ENCODE data around the gene B3GAT1. TPM values are rescaled to one million over a fixed set of nuclear protein-coding genes. Genes with fewer than 3 reads are reported as not detected.

Gene B3GAT1
- total and polyA plus RNA-seq, 2 experiments from 2014 or later = 4.8 to 28.3 TPM

- H3K4me1 Mint-ChIP-seq = peaks cover 14% of the 10 kb centered on the region
- no peaks in the 10 kb centered on the region for H3F3A ChIP-seq (replicated peaks; ENCODE audit: low read depth)
- H2AFZ ChIP-seq = no peak overlapping the region
- H3K4me2 ChIP-seq = no peak overlapping the region
- TF ChIP-seq STAT1 (IDR thresholded peaks at IDR 0.05; ENCODE audit: unreplicated experiment) (no peak), EZH2 (IDR thresholded peaks at IDR 0.05; ENCODE audit: low read depth, unreplicated experiment) (no peak), ZNF462 (CRISPR knock-in tag; IDR thresholded peaks at IDR 0.05) (no peak), CTCF (conservative IDR thresholded peaks at IDR 0.05; ENCODE audit: low read depth in 2 of 2) (no peak), ZNF331 (CRISPR knock-in tag; IDR thresholded peaks at IDR 0.05; ENCODE audit: low read depth) (no peak), JUNB (IDR thresholded peaks at IDR 0.05; ENCODE audit: unreplicated experiment) (no peak), REST (IDR thresholded peaks at IDR 0.05; ENCODE audit: unreplicated experiment) (no peak), NANOG (IDR thresholded peaks at IDR 0.05; ENCODE audit: borderline replicate concordance) (no peak), CREB1 (CRISPR knock-in tag; IDR thresholded peaks at IDR 0.05; ENCODE audit: low read depth) (no peak), POLR2AphosphoS5 (IDR thresholded peaks at IDR 0.05; ENCODE audit: low read depth) (no peak), EZH2phosphoT487 (IDR thresholded peaks at IDR 0.05; ENCODE audit: unreplicated experiment) (no peak), ZNF114 (CRISPR knock-in tag; IDR thresholded peaks at IDR 0.05) (no peak)
- TF ChIP-seq, protein P1, sequence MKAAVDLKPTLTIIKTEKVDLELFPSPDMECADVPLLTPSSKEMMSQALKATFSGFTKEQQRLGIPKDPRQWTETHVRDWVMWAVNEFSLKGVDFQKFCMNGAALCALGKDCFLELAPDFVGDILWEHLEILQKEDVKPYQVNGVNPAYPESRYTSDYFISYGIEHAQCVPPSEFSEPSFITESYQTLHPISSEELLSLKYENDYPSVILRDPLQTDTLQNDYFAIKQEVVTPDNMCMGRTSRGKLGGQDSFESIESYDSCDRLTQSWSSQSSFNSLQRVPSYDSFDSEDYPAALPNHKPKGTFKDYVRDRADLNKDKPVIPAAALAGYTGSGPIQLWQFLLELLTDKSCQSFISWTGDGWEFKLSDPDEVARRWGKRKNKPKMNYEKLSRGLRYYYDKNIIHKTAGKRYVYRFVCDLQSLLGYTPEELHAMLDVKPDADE (IDR thresholded peaks at IDR 0.05) = no peak
- no peaks in the 10 kb centered on the region for H3K36me3 ChIP-seq (ENCODE audit: insufficient read depth)
- no peak overlapping the region for H3K27ac ChIP-seq (ENCODE audit: low read depth)
- no peaks in the 10 kb centered on the region for H4K20me1 ChIP-seq (replicated peaks; ENCODE audit: insufficient read depth)
- DNase-seq (ENCODE audit: low spot score) (no peak), ATAC-seq (no peak)
- H3K27ac Mint-ChIP-seq = no peak overlapping the region
- H3K4me3 Mint-ChIP-seq = no peak overlapping the region
- 0 out of 2 replicates have a peak, but pooled peaks cover 4% of the 10 kb centered on the region for H3K9me2 ChIP-seq (ENCODE audit: insufficient read depth)
- no peaks in the 10 kb centered on the region for H3K79me2 ChIP-seq (replicated peaks; ENCODE audit: insufficient read depth)
- H3K36me3 Mint-ChIP-seq (ENCODE audit: low read depth) = no peaks in the 10 kb centered on the region
- H3K27me3 Mint-ChIP-seq (ENCODE audit: insufficient read depth, low read depth, poor library complexity) = peaks cover 11% of the 10 kb centered on the region
- no peaks in the 10 kb centered on the region for H3K27me3 ChIP-seq (ENCODE audit: insufficient read depth)
- no peaks in the 10 kb centered on the region for H3K9me3 Mint-ChIP-seq
- H3K4me1 ChIP-seq (ENCODE audit: insufficient read depth) = peaks cover 5% of the 10 kb centered on the region; the same call in 1 of the 2 replicates
- no peak overlapping the region for H3K4me3 ChIP-seq
Observed at GRCh38 chr11:134441706-134442105, 29.7 kb upstream of the B3GAT1 start.
